Adrenal gland (tissue), 5 donors: ENCODE data around the gene CACNB3.

ENCODE experiments used
- POLR2A ChIP-seq, 2 donors: fragments of 450-650 bp; IDR thresholded peaks; one replicate each; pipeline ENCODE4 v1.6.1; 2017; ENCODE audit warnings: antibody characterized with exemption in 2 of 2, mild to moderate bottlenecking in 2 of 2, moderate library complexity in 1 of 2
- TF ChIP-seq, protein P1 (sequence below), 6 experiments: fragments of 450-650 bp in 4 of 6; fragments of 200-600 bp in 2 of 6; sonication (generic) in 1 of 6; IDR thresholded peaks; 1 replicate in 5 of 6; 2 replicates in 1 of 6; pipeline versions ENCODE4 v1.5.1 to v1.8.0; 2016 to 2021; ENCODE audit warnings: antibody characterized with exemption in 6 of 6, mild to moderate bottlenecking in 2 of 6, moderate library complexity in 1 of 6
- donor health status: DM: no; HTN: no; CAD: no.

DNA sequence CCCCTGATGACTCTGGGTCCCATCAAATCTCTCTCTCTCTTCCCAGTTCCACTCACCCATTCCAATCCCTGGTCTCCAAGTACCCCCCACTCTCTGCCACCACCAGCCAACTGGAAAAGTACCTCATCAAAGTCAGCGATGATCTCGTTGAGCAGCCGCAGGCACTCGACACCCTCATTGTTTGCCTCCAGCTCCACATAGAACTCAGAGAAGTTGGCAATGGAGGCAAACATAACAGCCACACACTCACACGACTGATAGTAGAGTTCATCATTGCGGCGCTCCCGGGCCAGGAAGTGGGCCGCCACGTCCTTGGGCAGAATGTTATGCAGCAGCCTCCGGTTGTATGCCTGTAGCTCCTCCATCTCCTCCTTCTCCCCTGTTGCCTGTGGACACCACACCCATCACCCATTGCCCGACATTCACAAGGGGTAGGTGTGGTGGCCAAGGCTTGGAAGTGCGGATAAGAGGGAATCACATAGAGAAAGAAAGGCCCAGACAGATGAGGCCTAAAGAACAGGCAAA is 46.6 kb upstream of the CACNB3 start:
- no peak for TF ChIP-seq POLR2A (IDR thresholded peaks at IDR 0.05)
- TF ChIP-seq, protein P1, sequence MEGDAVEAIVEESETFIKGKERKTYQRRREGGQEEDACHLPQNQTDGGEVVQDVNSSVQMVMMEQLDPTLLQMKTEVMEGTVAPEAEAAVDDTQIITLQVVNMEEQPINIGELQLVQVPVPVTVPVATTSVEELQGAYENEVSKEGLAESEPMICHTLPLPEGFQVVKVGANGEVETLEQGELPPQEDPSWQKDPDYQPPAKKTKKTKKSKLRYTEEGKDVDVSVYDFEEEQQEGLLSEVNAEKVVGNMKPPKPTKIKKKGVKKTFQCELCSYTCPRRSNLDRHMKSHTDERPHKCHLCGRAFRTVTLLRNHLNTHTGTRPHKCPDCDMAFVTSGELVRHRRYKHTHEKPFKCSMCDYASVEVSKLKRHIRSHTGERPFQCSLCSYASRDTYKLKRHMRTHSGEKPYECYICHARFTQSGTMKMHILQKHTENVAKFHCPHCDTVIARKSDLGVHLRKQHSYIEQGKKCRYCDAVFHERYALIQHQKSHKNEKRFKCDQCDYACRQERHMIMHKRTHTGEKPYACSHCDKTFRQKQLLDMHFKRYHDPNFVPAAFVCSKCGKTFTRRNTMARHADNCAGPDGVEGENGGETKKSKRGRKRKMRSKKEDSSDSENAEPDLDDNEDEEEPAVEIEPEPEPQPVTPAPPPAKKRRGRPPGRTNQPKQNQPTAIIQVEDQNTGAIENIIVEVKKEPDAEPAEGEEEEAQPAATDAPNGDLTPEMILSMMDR (IDR thresholded peaks at IDR 0.05), result no peak
